IMR-90 (cell line): ENCODE results near the gene SETD3. TPM values are rescaled to one million over a fixed set of nuclear protein-coding genes. Genes with fewer than 3 reads are reported as not detected.

Source experiments
- CEBPB ChIP-seq: IDR thresholded peaks from 2 replicates; pipeline ENCODE4 v1.6.1; 2012; ENCODE audit warnings: low read depth, low read length, improper control_type of control experiment
- FOS ChIP-seq: fragments of 150-350 bp; IDR thresholded peaks from 2 replicates; pipeline ENCODE4 v1.6.1; 2016; ENCODE audit warnings: low read depth, low read length
- MAFK ChIP-seq: IDR thresholded peaks from 2 replicates; pipeline ENCODE4 v1.6.1; 2012; ENCODE audit warnings: low read depth, low read length, improper control_type of control experiment
- NFE2L2 ChIP-seq: fragments of 150-350 bp; IDR thresholded peaks from 2 replicates; pipeline ENCODE4 v1.6.1; 2016; ENCODE audit warnings: low read depth, mild to moderate bottlenecking, low read length
- polyA plus RNA-seq, 3 experiments: library from polyadenylated mRNA; depleted of rRNA; stranded (reverse); fragments of >200 nt; gene quantifications; 2 replicates each; pipeline ENCODE4 v1.2.3, GENCODE V29; 2012; ENCODE audit warnings: low replicate concordance in 1 of 3
- total RNA-seq: library from RNA; depleted of rRNA; stranded (reverse); fragments of >200 nt; gene quantifications from 2 replicates; pipeline ENCODE4 v1.2.3, GENCODE V29; 2012
- TF ChIP-seq, protein P1 (sequence below): conservative IDR thresholded peaks from 2 replicates; pipeline ENCODE4 v1.5.1; 2012; ENCODE audit warnings: mild to moderate bottlenecking, low read depth, low read length, improper control_type of control experiment

Gene SETD3
- total and polyA plus RNA-seq, 2 of the 4 experiments (the other 2 are of a cell fraction), result 18.8 to 31.9 TPM

DNA sequence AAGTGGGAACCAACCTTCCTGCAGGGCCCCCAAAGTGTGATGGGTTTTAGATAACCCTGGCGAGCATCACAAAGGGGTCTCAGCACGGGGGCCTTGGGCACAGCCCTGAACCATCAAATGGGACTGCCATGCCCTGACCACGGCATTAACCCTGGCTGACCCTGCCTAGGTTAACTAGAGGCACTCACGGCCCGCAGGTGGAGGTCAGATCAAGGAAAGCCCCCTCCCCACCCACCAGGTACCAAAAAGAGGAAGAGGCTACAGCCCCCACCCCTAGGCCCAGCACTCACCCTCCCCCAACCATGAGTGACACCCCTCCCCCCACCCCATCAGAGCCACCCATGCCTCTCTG is 43.0 kb upstream of the SETD3 start (continued):
- TF ChIP-seq, protein P1, sequence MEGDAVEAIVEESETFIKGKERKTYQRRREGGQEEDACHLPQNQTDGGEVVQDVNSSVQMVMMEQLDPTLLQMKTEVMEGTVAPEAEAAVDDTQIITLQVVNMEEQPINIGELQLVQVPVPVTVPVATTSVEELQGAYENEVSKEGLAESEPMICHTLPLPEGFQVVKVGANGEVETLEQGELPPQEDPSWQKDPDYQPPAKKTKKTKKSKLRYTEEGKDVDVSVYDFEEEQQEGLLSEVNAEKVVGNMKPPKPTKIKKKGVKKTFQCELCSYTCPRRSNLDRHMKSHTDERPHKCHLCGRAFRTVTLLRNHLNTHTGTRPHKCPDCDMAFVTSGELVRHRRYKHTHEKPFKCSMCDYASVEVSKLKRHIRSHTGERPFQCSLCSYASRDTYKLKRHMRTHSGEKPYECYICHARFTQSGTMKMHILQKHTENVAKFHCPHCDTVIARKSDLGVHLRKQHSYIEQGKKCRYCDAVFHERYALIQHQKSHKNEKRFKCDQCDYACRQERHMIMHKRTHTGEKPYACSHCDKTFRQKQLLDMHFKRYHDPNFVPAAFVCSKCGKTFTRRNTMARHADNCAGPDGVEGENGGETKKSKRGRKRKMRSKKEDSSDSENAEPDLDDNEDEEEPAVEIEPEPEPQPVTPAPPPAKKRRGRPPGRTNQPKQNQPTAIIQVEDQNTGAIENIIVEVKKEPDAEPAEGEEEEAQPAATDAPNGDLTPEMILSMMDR, result no peak
- TF ChIP-seq FOS, result no peak
- TF ChIP-seq NFE2L2, result no peak
- no peak for TF ChIP-seq MAFK
- no peak for TF ChIP-seq CEBPB
